Fibroblast of villous mesenchyme (primary cell): ENCODE measurements around the gene WDR90. TPM values are rescaled to one million over a fixed set of nuclear protein-coding genes. Genes with fewer than 3 reads are reported as not detected.

Experiments
- DNase-seq: peaks from one replicate; pipeline ENCODE4 v3.0.0-alpha.2; 2010; ENCODE audit warnings: low read depth
- H3K4me3 ChIP-seq: 2 replicates; pipeline ENCODE4 v1.5.1; 2011; ENCODE audit warnings: low read depth, mild to moderate bottlenecking, low read length
- CTCF ChIP-seq: IDR thresholded peaks from 2 replicates; pipeline ENCODE4 v1.5.1; 2012; ENCODE audit warnings: low read depth, mild to moderate bottlenecking, low read length; ENCODE audit not compliant: insufficient read depth
- total RNA-seq: library from RNA; depleted of rRNA; stranded (reverse); fragments of >200 nt; gene quantifications from 2 replicates; pipeline ENCODE4 v1.2.3, GENCODE V29; 2012

Gene WDR90
- total RNA-seq, 1 donor, result 12.5 TPM

- peak; percentile 24 for DNase-seq
- TF ChIP-seq CTCF, result no peak
- H3K4me3 ChIP-seq, result peak overlapping the region; percentile 79
Measured at GRCh38 chr16:681746-682427, 32.7 kb downstream of the WDR90 start.

GRCh38 chr16:682493-683395, 33.6 kb downstream of the WDR90 start:
- no peak for DNase-seq
- TF ChIP-seq CTCF, result no peak
- peak overlapping the region; percentile 60 for H3K4me3 ChIP-seq

GRCh38 chr16:683396-684070, 34.4 kb downstream of the WDR90 start:
- DNase-seq, result no peak
- H3K4me3 ChIP-seq, result peak overlapping the region; percentile 60
- no peak for TF ChIP-seq CTCF

GRCh38 chr16:684071-684794, 35.1 kb downstream of the WDR90 start, which contains the start of gene JMJD8:
JMJD8 (minus strand) TSS chr16:684334; CDS start chr16:684319, 15 bp downstream.
- DNase-seq, result peak; percentile 95
- TF ChIP-seq CTCF, result no peak
- H3K4me3 ChIP-seq, result peak within 1 kb of the TSS; percentile 60

- H3K4me3 ChIP-seq, result no peak overlapping the region
- TF ChIP-seq CTCF, result no peak
- DNase-seq, result no peak
Measured at GRCh38 chr16:684961-685696, 36.0 kb downstream of the WDR90 start.
